ENCODE measurements around the gene NOVA2.

DNA sequence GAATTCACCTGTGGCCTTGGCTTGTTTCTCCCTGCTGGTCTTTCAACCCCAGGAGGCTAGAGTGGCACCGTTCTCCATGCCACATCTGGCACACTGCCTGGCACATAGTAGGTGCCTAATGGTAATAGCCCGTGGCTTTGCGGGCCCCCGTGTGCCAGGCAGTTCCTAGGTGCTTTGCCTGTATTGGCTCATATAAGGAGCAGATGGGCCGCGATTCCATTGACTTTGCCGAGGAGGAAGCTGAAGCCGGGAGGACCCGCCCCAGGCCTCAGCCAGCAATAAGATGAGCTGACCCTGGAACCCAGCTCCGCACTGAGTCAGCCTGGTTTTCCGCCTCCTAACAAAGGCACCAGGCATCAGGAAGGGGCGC lies 48.4 kb upstream of the NOVA2 start:
- TF ChIP-seq CTCF (IDR thresholded peaks at IDR 0.05) (no peak), EP300 (IDR thresholded peaks at IDR 0.05) (no peak)

Data from esophagus muscularis mucosa (tissue), 3 donors.